HG03108 (cell line): ENCODE measurements around the gene ABCB4.
"Not testable (repeated sequence)": the region's sequence is repeated elsewhere in the genome, so short reads cannot be mapped to it uniquely, and the experiment has no call there.

ENCODE experiments used
- ATAC-seq: cut with Tn5 transposase; IDR thresholded peaks from one replicate; pipeline ENCODE4 v1.9.1; 2021; ENCODE audit warnings: moderate library complexity; ENCODE audit not compliant: unreplicated experiment

ABCB4 gene

DNA sequence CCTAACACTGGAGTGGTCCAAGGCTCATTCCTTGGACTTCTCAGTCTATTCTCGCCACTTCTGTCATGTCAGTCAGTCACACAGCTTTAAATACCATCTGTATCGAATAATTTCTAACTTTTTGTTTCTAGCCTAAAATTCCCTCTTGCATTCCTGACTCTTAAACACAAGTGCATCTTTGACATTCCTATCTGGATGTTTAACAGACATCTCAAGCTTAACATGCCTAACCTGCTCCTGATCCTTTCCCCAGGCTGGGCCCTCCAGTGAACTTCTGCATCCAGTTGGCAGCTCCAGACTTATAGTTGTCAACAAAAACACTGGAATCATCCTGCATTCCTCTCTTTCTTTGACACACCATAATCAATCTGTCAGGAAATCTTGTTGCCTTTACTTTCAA, 4.5 kb upstream of the ABCB4 start:
- ATAC-seq, result no peak

DNA sequence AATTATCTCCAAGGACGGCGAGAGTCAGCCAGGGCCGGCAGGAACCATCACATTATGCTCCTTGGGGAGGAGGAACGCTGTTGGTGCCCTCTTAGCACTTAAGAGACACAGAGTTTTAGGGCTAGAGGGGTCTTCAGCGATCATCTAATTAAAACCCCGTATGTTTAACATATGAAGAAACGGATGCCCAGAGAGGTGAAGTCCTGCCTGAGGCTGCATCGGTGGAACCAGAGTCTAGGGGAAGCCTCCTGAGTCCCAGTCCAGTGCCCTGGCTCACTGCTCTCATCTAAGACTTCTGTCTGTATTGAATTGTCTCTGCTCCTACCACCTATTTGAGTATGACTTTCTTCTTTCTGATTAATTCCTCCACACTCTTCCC, 688 bp upstream of the ABCB4 start:
- ATAC-seq, result no peak

GRCh38 chr7:87474533-87475358, 734 bp downstream of the ABCB4 start:
- ATAC-seq, result peak; percentile 62

GRCh38 chr7:87473986-87474385, 1.5 kb downstream of the ABCB4 start:
- no peak for ATAC-seq

- no peak for ATAC-seq
Measured at GRCh38 chr7:87473192-87473591, 2.3 kb downstream of the ABCB4 start.

- ATAC-seq, result no peak
Measured at GRCh38 chr7:87471473-87471872, 4.0 kb downstream of the ABCB4 start.

- ATAC-seq, result not testable (repeated sequence)
Measured at GRCh38 chr7:87469204-87469603, 6.3 kb downstream of the ABCB4 start.

DNA sequence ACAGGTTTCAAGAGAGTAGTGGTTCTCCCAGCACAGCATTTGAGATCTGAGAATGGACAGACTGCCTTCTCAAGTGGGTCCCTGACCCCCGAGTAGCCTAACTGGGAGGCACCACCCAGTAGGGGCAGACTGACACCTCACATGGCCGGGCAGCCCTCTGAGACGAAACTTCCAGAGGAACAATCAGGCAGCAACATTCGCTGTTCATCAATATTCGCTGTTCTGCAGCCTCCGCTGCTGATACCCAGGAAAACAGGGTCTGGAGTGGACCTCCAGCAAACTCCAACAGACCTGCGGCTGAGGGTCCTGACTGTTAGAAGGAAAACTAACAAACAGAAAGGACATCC, 10.0 kb downstream of the ABCB4 start:
- ATAC-seq, result not testable (repeated sequence)

GRCh38 chr7:87464830-87465533, 10.5 kb downstream of the ABCB4 start:
- not testable (repeated sequence) for ATAC-seq

- ATAC-seq, result no peak
Measured at GRCh38 chr7:87463982-87464381, 11.5 kb downstream of the ABCB4 start.

GRCh38 chr7:87460444-87460843, 15.0 kb downstream of the ABCB4 start:
- not testable (repeated sequence) for ATAC-seq

DNA sequence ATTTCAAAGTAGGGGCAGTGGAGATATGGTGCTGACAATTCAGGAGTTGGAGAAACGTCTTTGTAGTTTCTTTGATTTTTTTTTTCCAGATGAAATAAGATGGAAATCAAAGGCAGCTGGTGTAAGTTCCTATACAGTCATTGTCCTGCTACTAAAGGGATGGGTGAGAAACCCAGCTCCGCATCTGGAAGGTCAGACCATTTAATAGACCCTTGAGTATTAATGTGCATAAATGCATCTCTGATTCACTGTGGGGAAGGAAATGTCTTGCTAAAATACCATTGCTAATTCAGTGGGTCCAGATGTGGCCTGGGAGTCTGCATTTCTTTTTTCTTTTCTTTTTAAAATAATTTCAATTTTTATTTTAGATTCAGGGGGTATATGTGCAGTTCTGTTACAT, 15.5 kb downstream of the ABCB4 start:
- no peak for ATAC-seq

DNA sequence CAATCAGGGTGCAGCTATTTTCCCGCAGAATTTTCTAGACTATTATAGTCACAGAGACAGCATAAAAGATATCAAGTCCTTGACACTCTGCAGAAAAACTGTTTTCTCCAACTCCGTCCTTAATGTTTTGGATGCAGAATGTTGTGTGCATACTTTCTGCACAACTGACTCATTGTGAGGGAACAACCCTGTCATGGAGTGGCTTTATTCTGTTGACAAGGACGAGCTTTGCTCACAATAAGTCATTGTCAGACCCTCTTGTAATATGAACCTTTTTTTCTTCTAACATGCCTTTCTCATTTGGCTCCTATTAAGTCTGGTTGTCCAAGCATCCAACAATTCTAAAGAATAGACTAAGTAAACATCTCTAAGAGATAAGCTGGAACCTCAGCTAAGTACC, 17.3 kb downstream of the ABCB4 start:
- no peak for ATAC-seq

DNA sequence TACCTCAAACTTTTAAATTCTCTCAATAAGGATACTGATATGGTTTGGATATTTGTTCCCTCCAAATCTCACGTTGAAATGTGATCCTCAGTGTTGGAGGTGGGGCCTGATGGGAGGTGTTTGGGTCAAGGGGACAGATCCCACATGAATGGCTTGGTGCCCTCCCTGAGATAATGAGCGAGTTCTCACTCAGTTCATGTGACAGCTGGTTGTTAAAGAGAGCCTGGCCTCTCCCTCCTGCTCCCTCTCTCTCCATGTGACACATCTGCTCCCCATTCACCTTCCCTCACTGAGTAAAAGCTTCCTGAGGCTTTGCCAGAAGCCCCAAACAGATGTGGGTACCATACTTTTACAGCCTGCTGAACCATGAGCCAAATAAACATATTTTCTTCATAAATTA, 19.2 kb downstream of the ABCB4 start:
- no peak for ATAC-seq

GRCh38 chr7:87452279-87452678, 23.2 kb downstream of the ABCB4 start:
- no peak for ATAC-seq

DNA sequence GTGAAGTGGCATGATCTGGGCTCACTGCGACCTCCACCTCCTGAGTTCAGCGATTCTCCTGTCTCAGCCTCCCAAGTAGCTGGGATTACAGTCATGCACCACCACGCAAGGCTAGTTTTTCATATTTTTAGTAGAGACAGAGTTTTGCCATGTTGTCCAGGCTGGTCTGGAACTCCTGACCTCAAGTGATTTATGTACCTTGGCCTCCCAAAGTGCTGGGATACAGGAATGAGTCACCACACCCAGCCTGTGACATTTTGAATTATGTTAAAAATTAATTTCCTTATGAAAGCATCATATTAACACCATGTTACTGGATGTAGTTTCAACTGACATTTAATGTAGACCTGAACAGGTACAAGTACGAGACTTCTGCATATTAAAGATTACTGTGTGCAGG, 24.3 kb downstream of the ABCB4 start:
- no peak for ATAC-seq

DNA sequence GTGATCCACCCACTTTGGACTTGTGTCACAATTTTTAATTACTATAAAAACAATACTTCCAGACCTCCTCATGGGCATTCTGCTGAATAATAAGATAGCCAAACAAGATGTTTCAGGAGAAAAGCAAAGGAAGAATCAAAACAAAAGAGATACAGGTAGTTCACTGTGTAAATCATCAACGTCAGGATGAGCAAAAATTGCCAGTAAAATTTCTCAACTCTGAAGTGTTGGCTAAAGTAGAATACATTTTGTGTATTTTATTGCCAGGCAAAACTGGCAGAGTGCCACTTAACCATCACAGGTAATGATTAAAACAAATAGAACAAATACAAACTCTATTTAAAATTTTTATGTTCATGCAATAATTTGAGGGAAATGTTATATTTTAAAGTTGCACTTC, 24.8 kb downstream of the ABCB4 start:
- ATAC-seq, result no peak

GRCh38 chr7:87448388-87448787, 27.1 kb downstream of the ABCB4 start:
- no peak for ATAC-seq

DNA sequence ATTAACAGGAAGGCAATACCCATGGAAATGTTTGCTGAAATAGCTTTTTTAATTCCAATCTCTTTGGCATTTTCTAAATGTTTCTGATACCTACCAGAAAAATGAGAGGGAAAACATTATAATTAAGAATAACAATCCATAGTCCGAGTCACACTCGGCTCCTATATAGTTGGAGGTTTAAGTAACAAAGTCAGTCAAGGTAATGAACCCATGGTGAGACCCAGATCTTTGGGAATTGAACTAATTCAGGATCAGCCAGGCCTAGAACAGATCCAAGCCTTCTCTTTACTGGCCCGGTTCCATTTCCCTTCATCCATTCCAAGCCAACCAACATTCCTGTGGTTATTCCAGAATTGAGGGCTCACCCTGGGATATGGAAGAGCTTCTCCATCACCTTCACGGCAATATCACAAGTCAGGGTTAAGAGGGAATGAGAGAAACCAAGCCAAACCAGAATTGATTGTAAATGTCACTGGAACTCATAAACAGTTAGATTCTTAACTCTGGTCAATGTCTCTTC, 28.3 kb downstream of the ABCB4 start:
- ATAC-seq, result no peak

- peak; percentile 87 for ATAC-seq
Measured at GRCh38 chr7:87445897-87446296, 29.6 kb downstream of the ABCB4 start.

- ATAC-seq, result no peak
Measured at GRCh38 chr7:87435546-87435945, 39.9 kb downstream of the ABCB4 start.

- no peak for ATAC-seq
Measured at GRCh38 chr7:87432536-87432935, 42.9 kb downstream of the ABCB4 start.
